ENCODE results near the gene NANS. TPM values are rescaled to one million over a fixed set of nuclear protein-coding genes. Genes with fewer than 3 reads are reported as not detected.
A peak's percentile ranks its signal among the peaks of the same experiment; 100 is the strongest.

NANS gene
- total RNA-seq, 1 donor from 2014 or later = 44.4 TPM

- H3K4me2 ChIP-seq (ENCODE audit: low read length) = peak overlapping the region; percentile 66
- DNase-seq (ENCODE audit: low read depth) (peak; percentile 28), FAIRE-seq (no peak)
- H3K4me1 ChIP-seq (ENCODE audit: insufficient read depth, low read length) = peaks cover 23% of the 10 kb centered on the region
- H3K9ac ChIP-seq (ENCODE audit: low read length) = peak overlapping the region; percentile 37
- H3K27me3 Mint-ChIP-seq (ENCODE audit: low read depth, unreplicated experiment) = peaks cover 7% of the 10 kb centered on the region
- no peak overlapping the region for H3K4me3 ChIP-seq (ENCODE audit: insufficient read depth, low read depth, low read length)
- H2AFZ ChIP-seq (ENCODE audit: low read depth, low read length) = peak overlapping the region; percentile 38
- H3K9me3 Mint-ChIP-seq (ENCODE audit: unreplicated experiment) = no peaks in the 10 kb centered on the region
- no peaks in the 10 kb centered on the region for H3K9me3 ChIP-seq (ENCODE audit: insufficient read depth, low read depth, low read length)
- no peaks in the 10 kb centered on the region for H3K79me2 ChIP-seq (ENCODE audit: insufficient read depth, low read length)
- no peaks in the 10 kb centered on the region for H3K27me3 ChIP-seq (ENCODE audit: insufficient read depth, low read length)
- H3K27ac Mint-ChIP-seq (ENCODE audit: unreplicated experiment) = peak overlapping the region; percentile 34
- no peak for TF ChIP-seq EZH2 (IDR thresholded peaks at IDR 0.05; ENCODE audit: insufficient read depth, low read length)
- TF ChIP-seq, protein P1, sequence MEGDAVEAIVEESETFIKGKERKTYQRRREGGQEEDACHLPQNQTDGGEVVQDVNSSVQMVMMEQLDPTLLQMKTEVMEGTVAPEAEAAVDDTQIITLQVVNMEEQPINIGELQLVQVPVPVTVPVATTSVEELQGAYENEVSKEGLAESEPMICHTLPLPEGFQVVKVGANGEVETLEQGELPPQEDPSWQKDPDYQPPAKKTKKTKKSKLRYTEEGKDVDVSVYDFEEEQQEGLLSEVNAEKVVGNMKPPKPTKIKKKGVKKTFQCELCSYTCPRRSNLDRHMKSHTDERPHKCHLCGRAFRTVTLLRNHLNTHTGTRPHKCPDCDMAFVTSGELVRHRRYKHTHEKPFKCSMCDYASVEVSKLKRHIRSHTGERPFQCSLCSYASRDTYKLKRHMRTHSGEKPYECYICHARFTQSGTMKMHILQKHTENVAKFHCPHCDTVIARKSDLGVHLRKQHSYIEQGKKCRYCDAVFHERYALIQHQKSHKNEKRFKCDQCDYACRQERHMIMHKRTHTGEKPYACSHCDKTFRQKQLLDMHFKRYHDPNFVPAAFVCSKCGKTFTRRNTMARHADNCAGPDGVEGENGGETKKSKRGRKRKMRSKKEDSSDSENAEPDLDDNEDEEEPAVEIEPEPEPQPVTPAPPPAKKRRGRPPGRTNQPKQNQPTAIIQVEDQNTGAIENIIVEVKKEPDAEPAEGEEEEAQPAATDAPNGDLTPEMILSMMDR (IDR thresholded peaks at IDR 0.05; ENCODE audit: insufficient read depth, low read depth, low read length) = peak; percentile 61
- H3K36me3 Mint-ChIP-seq (ENCODE audit: low read depth, unreplicated experiment) = no peaks in the 10 kb centered on the region
- peak overlapping the region; percentile 71 for H3K27ac ChIP-seq (ENCODE audit: low read depth, low read length)
- no peaks in the 10 kb centered on the region for H3K36me3 ChIP-seq (ENCODE audit: insufficient read depth, low read length)
- peaks cover 13% of the 10 kb centered on the region for H3K4me1 Mint-ChIP-seq (ENCODE audit: low read depth, unreplicated experiment)
- H3K4me3 Mint-ChIP-seq (ENCODE audit: unreplicated experiment) = no peak overlapping the region
- no peaks in the 10 kb centered on the region for H4K20me1 ChIP-seq (ENCODE audit: insufficient read depth, low read length)
These were observed 21.7 kb upstream of the NANS start for GRCh38 chr9:98034593-98035546.

DNA sequence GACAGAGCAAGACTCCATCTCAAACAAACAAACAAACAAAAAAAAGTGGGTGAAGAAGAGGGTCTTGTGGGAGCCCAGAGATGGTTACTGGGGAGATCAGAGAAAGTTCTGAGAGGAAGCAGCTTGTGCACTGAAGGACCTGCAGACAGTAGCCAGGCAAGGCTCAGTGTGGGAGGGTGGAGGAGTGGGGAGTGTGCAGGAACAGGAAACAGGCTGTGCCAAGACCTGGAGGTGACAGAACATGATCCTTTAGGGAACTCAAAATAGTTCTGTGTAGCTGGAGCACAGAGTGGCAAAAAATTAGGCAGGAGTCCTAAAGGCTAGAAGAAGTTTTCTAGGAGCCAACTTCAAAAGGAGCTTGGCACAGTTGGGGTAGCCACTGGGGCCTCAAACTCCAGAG lies 19.2 kb upstream of the NANS start:
- Mint-ChIP-seq H3K4me3 (ENCODE audit: unreplicated experiment) (no peak overlapping the region), H3K27me3 (ENCODE audit: low read depth, unreplicated experiment) (peaks cover 11% of the 10 kb centered on the region), H3K27ac (ENCODE audit: unreplicated experiment) (peak overlapping the region; percentile 53), H3K4me1 (ENCODE audit: low read depth, unreplicated experiment) (peaks cover 12% of the 10 kb centered on the region), H3K36me3 (ENCODE audit: low read depth, unreplicated experiment) (no peaks in the 10 kb centered on the region), H3K9me3 (ENCODE audit: unreplicated experiment) (no peaks in the 10 kb centered on the region)
- Histone ChIP-seq H3K27me3 (ENCODE audit: insufficient read depth, low read length) (no peaks in the 10 kb centered on the region), H3K4me1 (ENCODE audit: insufficient read depth, low read length) (peaks cover 23% of the 10 kb centered on the region), H3K4me3 (ENCODE audit: insufficient read depth, low read depth, low read length) (no peak overlapping the region), H3K9ac (ENCODE audit: low read length) (no peak overlapping the region), H3K4me2 (ENCODE audit: low read length) (no peak overlapping the region), H4K20me1 (ENCODE audit: insufficient read depth, low read length) (no peaks in the 10 kb centered on the region), H3K36me3 (ENCODE audit: insufficient read depth, low read length) (no peaks in the 10 kb centered on the region), H3K79me2 (ENCODE audit: insufficient read depth, low read length) (no peaks in the 10 kb centered on the region), H2AFZ (ENCODE audit: low read depth, low read length) (no peak overlapping the region), H3K27ac (ENCODE audit: low read depth, low read length) (no peak overlapping the region), H3K9me3 (ENCODE audit: insufficient read depth, low read depth, low read length) (no peaks in the 10 kb centered on the region)
- DNase-seq (ENCODE audit: low read depth) = no peak
- no peak for FAIRE-seq
- TF ChIP-seq, protein P1 (IDR thresholded peaks at IDR 0.05; ENCODE audit: insufficient read depth, low read depth, low read length) = no peak
- TF ChIP-seq EZH2 (IDR thresholded peaks at IDR 0.05; ENCODE audit: insufficient read depth, low read length) = no peak

GRCh38 chr9:98038958-98039357 lies 17.6 kb upstream of the NANS start:
- TF ChIP-seq, protein P1 (IDR thresholded peaks at IDR 0.05; ENCODE audit: insufficient read depth, low read depth, low read length) = no peak
- TF ChIP-seq EZH2 (IDR thresholded peaks at IDR 0.05; ENCODE audit: insufficient read depth, low read length) = no peak
- Histone ChIP-seq H3K79me2 (ENCODE audit: insufficient read depth, low read length) (no peaks in the 10 kb centered on the region), H4K20me1 (ENCODE audit: insufficient read depth, low read length) (no peaks in the 10 kb centered on the region), H2AFZ (ENCODE audit: low read depth, low read length) (no peak overlapping the region), H3K9ac (ENCODE audit: low read length) (no peak overlapping the region), H3K9me3 (ENCODE audit: insufficient read depth, low read depth, low read length) (no peaks in the 10 kb centered on the region), H3K27ac (ENCODE audit: low read depth, low read length) (no peak overlapping the region), H3K4me2 (ENCODE audit: low read length) (no peak overlapping the region), H3K4me1 (ENCODE audit: insufficient read depth, low read length) (peaks cover 23% of the 10 kb centered on the region), H3K27me3 (ENCODE audit: insufficient read depth, low read length) (no peaks in the 10 kb centered on the region), H3K36me3 (ENCODE audit: insufficient read depth, low read length) (no peaks in the 10 kb centered on the region), H3K4me3 (ENCODE audit: insufficient read depth, low read depth, low read length) (no peak overlapping the region)
- Mint-ChIP-seq H3K4me3 (ENCODE audit: unreplicated experiment) (no peak overlapping the region), H3K36me3 (ENCODE audit: low read depth, unreplicated experiment) (no peaks in the 10 kb centered on the region), H3K4me1 (ENCODE audit: low read depth, unreplicated experiment) (peaks cover 9% of the 10 kb centered on the region), H3K27me3 (ENCODE audit: low read depth, unreplicated experiment) (peaks cover 9% of the 10 kb centered on the region), H3K27ac (ENCODE audit: unreplicated experiment) (no peak overlapping the region), H3K9me3 (ENCODE audit: unreplicated experiment) (no peaks in the 10 kb centered on the region)
- DNase-seq (ENCODE audit: low read depth) (no peak), FAIRE-seq (no peak)
